Measurements from ENCODE around the gene CPEB4.

CPEB4 gene

DNA sequence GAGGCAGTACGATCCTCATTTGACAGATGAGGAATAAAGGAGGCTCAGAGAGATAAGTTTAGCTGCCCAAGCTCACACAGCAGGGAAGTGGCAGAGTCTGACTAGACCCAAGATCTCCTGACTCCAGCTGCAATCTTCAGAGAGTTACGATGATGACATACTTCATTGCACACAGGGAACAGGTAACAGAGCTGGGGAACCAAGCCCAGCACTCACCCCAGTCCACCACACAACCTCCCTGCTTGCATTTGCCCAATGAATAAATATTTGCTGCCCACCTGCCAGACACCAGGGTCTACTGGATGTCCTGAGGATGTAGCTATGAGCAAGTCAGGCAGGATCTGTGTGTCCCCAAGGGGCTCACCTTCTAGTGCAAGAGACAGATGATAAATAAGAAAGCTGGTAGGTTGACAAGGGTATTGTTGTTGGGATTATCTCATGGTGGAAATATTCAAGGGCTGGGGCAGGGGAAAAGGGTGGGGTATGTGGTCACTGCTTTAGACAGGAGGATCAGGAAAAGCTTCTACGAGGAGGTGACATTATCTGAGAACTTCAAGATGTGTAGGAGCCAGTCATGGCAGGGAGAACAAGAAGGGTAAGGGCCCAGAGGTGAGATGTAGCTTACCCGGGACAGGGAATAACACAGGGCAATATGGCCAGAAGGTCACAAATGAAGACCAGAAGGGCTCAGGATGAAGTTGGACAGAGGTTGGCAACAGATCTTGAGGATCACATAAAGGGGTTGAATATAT is 28.6 kb upstream of the CPEB4 start:
- DNase-seq = no peak

GRCh38 chr5:173862047-173862477 is 26.1 kb upstream of the CPEB4 start:
- no peak for DNase-seq

DNA sequence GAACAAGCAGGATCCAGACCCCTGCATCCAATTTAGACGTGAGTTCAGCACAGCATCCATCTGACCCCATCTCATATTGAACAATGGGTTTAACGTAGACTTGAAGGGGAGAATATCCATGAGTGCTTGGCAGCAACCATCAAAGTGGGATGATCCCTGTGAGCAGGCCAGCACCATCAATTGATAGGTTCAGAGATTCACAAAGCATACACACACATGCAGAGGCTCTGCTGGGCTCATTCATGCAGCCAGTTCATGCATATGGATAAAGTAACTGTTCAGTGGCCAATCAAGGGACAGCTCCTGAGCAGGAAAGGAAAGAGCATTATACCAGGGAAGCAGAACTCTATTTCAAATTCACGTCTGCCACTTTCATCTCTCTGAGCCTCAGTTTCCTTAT is 24.8 kb upstream of the CPEB4 start:
- DNase-seq = no peak

- DNase-seq = no peak
Observed at GRCh38 chr5:173864126-173865050, 23.8 kb upstream of the CPEB4 start.

- no peak for DNase-seq
Observed at GRCh38 chr5:173866243-173866857, 21.8 kb upstream of the CPEB4 start.

- no peak for DNase-seq
Observed at GRCh38 chr5:173866858-173867679, 21.1 kb upstream of the CPEB4 start.

DNA sequence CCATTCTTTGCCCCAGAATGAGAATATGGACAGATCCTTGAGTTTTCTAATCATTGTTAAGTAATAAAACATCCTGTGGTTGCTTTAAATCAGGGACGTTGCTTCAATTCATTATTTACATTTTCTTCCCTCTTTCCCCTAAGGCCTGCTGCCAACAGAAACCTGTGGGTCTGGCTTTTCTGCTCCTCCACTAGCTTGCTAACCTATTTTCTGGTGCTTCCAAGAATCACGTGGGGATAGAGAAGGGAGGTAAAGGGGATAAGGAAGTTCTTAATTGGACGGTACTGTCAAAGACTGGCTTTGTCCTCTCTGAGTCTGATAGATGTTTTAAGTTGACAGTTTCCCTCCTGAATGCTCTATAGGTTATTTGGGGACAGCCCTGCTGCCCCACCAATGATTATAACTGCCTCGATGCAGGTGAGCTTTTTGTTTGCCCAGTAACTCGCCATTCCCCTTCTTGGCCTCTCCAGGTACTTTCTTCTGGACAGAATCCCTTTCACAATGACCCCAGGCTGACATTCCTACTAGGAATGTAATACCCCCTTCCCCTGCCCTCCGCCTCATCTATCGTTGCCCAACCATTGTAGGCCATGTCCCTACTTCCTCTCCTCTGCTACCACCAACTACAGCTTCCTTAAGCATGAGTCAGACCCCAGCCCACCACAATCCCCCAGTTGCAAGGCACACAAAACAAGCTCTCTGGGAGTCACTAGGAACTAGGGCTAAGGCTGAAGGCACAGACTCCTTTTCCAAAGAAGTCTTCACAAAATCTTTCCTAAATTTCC is 19.9 kb upstream of the CPEB4 start:
- no peak for DNase-seq

GRCh38 chr5:173869316-173869715 is 18.8 kb upstream of the CPEB4 start:
- no peak for DNase-seq

GRCh38 chr5:173872957-173873305 is 15.2 kb upstream of the CPEB4 start:
- DNase-seq = no peak

DNA sequence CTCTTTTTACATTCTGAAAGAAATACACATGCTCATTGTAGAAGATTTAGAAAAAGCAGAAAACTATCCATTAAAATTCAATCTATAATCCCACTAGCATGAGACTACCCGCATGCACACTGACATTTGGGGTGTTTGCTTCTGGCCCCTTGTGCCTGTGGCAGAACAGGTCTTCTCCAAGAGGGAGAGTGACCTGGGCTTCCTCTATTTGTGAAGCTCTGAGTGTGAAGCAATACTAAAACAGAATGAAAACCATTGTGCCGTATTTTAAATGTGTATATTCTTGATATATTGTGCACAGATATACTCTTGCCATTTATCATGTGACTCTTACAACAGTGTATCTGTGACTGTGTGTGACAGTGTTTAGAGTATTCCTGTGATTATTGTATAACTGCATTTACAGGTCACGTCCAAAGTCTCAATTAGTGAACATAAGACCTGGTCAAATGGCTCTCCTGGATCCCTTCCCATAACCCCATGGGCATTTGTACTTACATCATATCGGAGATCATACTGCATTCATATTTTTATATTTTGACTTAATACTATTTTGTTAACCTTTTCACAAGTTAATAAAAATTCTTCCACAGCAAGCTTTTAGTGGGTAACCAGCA is 14.7 kb upstream of the CPEB4 start:
- DNase-seq = no peak

DNA sequence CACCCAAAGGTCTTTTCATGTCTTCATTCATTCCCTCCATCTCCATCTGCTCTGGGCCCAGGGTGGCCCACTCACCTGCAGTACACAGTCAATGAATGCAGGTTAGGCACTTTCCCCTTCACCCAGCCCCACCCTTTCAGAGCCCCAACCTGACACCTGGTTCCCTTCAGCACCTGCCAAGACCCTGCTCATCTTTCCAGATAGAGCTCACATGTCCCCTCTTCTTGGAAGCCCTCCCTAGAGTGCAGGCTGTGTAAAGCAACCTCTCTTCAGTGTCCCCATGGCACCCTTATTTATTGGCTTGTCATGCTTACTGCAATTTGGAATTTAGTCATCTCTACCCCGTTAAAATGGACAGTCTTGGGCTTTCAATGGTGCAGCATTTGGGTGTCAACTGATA is 13.0 kb upstream of the CPEB4 start:
- no peak for DNase-seq

DNA sequence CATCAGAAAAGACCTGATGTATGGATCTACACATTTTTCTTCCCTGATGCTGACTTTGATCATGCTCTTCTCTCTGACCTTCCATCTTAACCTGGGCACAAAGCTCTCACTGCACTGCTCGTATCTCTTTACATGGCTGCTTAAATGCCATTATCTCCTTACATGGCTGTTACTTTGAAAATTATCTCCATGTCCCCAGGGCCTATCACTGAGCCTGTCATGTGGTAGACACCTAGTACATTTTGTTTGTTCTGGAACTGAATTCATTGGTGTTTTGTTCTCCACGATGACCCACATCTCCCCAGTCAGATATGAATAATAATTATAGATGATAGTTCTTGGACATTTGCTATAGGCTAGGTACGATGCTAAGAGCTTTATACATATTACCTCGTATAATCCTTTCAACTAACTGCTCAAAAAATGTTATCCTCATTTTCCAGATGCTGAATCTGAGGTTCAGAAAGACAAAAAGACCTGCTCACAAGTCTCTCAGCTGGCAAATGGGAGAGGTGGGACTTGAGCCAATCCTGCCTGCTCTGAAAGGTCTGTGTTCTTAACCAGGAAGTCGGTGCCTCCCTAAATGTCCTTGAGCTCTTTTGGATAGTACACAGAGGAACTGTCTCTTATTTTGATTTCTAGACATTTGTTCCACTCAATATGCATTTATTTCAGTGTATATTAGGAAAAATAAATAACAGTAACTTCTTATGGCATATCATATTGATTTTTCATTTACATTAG is 9.8 kb upstream of the CPEB4 start:
- no peak for DNase-seq

DNA sequence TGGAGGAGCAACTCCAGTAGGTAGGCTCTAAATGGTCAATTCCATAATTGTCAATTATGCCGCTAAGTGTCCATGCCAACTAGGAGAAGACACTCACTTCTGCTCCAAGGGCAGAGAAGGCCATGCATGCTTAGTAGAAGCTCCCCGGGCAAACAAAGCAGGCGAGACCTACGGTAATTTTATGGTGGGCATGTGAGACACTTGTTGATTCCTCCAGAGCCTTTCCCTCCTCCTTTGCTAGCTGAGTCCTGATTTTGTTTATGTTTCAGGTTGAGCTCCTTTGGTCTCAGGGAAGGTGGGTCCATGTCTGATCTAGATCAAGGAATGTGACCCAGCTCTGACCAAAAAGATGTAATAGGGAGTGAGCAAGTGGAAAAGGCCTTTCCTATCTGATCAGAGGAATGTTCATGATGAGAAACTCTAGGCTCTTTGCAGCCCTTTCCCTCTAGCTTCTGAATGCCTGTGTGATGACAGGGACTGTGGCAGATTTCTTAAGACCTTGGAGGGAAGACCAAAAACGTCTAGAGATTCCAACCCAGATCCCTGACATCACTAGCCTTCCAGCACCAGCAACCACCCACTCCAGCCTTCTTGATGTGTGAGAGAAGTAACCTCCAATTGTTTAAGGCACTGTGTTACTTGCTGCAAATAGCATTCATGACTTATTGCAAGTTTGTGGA is 7.7 kb upstream of the CPEB4 start:
- DNase-seq = no peak

DNA sequence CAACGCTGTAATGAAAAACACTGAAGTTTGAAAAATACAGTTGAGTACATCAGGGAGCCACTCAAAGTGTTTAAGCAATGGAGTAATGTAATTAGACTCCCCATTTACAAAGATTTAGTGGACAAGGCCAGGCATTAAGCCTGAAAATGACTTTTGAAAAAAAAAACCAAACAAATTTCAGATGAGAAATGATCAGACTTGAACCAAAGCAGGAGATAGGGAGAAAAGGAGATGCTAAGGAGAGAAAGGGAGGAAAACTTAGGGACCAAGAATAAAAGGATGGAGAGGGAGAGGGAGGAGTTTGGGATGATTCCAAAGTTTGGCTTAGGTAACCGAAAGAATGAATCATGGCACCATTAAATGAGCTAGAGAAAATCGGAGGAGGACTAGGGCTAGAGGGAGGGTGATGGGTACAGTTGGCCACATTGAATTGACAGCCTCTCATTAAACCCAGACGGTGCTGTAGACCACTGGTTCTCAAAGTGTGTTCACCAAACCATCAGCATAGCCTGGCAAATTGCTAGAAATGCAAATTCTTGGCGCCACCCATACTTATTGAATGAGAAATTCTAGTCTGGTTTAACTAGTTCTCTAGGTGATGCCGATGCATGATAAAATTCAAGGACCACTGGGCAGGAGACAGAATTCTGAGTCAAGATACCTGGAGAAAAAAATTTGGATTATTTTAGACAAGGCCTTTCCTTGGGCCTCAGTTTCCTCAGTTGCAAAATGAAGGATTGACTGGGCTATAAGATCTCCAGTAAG is 6.2 kb upstream of the CPEB4 start:
- DNase-seq = no peak

GRCh38 chr5:173882632-173883031 is 5.5 kb upstream of the CPEB4 start:
- no peak for DNase-seq

DNA sequence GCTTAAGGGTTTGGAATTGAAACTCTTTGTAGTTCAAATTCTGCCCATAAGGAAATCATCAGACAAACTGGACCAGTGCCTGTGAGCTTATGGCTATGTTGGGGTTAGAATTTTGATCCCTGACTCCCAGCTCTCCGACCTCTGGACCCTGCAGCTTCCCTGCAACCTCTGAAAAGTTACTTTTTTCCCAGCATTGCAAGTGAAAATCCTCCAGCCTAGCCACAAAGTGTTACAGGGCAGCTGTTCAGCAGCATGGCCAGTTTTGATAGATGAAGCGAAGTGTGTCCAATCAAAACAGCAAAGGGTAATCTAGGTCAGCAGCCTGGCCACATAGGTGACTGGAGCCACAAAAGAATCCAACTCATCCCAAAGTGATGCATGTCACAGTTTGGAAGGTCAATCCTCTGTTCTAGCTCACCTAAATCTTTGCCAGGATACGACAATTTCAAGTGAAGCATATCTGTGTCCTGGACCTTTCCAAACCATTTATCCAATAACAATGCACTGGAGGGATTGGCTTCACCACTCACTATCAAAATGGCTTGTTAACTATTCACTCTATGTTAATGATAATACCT is 4.7 kb upstream of the CPEB4 start:
- DNase-seq = no peak

DNA sequence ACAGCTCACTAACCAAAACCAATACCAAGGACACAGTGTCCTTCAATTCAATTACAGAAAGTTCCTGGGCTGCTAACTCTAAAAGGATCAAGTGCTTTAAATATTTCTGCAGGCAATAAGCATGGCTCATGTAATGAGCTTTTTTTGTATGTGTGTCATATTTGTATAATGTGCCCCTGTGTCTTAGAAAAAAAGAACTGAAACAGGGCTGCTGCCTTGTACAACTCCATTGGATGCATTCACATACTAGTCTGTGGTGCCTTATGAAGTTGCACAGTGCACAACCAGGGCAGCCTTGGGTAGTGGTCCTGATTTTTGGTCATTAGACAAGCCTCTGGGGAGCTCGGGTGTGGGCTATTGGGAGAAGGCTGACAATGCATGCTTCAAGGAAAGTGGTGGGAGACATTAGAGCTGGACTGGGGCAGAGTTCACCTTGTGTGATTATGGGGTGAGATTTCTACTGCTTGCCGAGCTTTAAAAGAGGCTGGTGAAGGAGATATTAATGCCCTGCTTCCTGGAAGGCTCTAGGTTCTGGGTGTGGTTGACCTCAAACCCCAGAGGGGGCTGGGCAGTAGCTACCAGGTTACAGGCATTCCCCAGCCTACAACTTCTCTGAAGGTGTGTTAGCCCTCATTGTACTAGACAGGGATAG is 3.6 kb upstream of the CPEB4 start:
- DNase-seq = no peak

DNA sequence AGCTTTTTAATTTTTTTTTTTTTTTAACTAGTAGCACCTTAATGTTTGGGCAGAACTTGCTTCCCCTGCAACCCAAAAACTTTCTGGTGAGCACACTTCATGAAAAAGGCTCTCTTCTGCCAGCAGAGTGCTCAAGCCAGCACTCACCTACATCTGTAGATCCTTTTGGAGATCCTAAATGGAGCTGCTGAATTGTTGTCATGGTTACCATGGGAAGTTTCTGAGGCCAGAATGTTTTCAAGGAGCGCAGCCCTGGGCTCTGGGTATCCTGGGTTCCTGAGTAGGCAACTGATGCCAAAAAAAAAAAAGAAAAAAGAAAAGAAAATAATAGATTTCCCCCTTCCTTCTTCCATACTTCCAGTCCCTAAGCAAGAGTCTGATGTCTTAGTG is 3.1 kb upstream of the CPEB4 start:
- no peak for DNase-seq

Data from NCI-H1105 (cell line).